ENCODE measurements around the gene EPGN.

The EPGN gene

GRCh38 chr4:74311696-74312313, 3.5 kb downstream of the EPGN start:
- no peak overlapping the region for H3K4me3 ChIP-seq (ENCODE audit: low read depth, low read length)
- CTCF ChIA-PET = interaction anchor here (0.8 to 7.1 kb wide), 13 partner anchors 12 to 369 kb away, joined by 3 to 108 read pairs (median 5); no protein-coding TSS in a partner anchor
- TF ChIP-seq, protein P1, sequence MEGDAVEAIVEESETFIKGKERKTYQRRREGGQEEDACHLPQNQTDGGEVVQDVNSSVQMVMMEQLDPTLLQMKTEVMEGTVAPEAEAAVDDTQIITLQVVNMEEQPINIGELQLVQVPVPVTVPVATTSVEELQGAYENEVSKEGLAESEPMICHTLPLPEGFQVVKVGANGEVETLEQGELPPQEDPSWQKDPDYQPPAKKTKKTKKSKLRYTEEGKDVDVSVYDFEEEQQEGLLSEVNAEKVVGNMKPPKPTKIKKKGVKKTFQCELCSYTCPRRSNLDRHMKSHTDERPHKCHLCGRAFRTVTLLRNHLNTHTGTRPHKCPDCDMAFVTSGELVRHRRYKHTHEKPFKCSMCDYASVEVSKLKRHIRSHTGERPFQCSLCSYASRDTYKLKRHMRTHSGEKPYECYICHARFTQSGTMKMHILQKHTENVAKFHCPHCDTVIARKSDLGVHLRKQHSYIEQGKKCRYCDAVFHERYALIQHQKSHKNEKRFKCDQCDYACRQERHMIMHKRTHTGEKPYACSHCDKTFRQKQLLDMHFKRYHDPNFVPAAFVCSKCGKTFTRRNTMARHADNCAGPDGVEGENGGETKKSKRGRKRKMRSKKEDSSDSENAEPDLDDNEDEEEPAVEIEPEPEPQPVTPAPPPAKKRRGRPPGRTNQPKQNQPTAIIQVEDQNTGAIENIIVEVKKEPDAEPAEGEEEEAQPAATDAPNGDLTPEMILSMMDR (IDR thresholded peaks at IDR 0.05; ENCODE audit: insufficient read depth, low read length, missing control alignments) = peak; percentile 56
- POLR2A ChIA-PET = no interaction called here
- DNase-seq (ENCODE audit: low read depth, low spot score) = no peak

DNA sequence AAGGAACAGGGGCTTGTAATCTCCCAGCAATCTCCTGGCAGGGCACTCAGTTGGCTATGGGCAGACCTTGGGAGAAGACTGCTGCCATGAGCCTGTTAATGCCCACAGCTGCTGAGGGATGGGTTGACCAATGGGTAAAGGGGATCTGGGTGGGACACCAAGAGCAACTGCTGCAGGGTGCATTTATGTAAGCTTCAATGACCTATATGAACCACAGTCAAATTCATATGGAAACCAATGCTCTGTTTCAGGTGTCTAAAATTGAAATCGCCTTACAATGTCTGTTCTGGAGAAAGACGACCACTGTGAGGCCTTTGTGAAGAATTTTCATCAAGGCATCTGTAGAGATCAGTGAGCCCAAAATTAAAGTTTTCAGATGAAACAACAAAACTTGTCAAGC, 6.1 kb downstream of the EPGN start:
- DNase-seq (ENCODE audit: low read depth, low spot score) = no peak
- CTCF ChIA-PET = interaction anchor here (1.1 to 11.3 kb wide), 3 partner anchors 85 to 358 kb away, joined by 4 to 404 read pairs (median 108); no protein-coding TSS in a partner anchor
- H3K4me3 ChIP-seq (ENCODE audit: low read depth, low read length) = no peak overlapping the region
- TF ChIP-seq, protein P1 (IDR thresholded peaks at IDR 0.05; ENCODE audit: insufficient read depth, low read length, missing control alignments) = no peak
- POLR2A ChIA-PET = no interaction called here

- TF ChIP-seq, protein P1 (IDR thresholded peaks at IDR 0.05; ENCODE audit: insufficient read depth, low read length, missing control alignments) = no peak
- H3K4me3 ChIP-seq (ENCODE audit: low read depth, low read length) = no peak overlapping the region
- POLR2A ChIA-PET = no interaction called here
- CTCF ChIA-PET = interaction anchor here (1.0 to 11.3 kb wide), 5 partner anchors 61 to 358 kb away, joined by 3 to 404 read pairs (median 8); no protein-coding TSS in a partner anchor
- DNase-seq (ENCODE audit: low read depth, low spot score) = no peak
These were observed 6.7 kb downstream of the EPGN start for GRCh38 chr4:74314944-74315343.

DNA sequence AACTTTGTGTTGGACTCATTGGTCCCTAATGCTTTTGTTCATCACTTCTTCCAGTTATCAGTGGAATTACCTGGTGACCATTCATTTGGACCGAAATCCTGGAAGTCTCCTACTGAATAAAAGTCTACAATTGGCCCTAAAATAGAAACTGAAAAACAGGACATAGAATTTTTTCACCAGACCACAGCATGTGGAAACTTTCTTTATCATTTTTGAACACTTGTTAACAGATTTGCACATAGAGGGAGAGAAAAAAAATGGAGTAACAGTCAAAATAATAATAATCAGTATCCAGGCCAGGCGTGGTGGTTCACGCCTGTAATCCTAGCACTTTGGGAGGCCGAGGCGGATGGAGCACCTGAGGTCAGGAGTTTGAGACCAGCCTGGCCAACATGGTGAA, 7.1 kb downstream of the EPGN start:
- no peak overlapping the region for H3K4me3 ChIP-seq (ENCODE audit: low read depth, low read length)
- ChIA-PET CTCF (interaction anchor here (1.0 to 11.3 kb wide), 5 partner anchors 61 to 357 kb away, joined by 3 to 404 read pairs (median 8); no protein-coding TSS in a partner anchor), POLR2A (no interaction called here)
- DNase-seq (ENCODE audit: low read depth, low spot score) = no peak
- TF ChIP-seq, protein P1 (IDR thresholded peaks at IDR 0.05; ENCODE audit: insufficient read depth, low read length, missing control alignments) = no peak

GRCh38 chr4:74316397-74316796, 8.1 kb downstream of the EPGN start:
- ChIA-PET POLR2A (no interaction called here), CTCF (interaction anchor here (1.1 to 11.3 kb wide), 7 partner anchors 9 to 356 kb away, joined by 3 to 404 read pairs (median 8); partner anchors contain the start of gene EPGN)
- TF ChIP-seq, protein P1 (IDR thresholded peaks at IDR 0.05; ENCODE audit: insufficient read depth, low read length, missing control alignments) = no peak
- DNase-seq (ENCODE audit: low read depth, low spot score) = no peak
- no peak overlapping the region for H3K4me3 ChIP-seq (ENCODE audit: low read depth, low read length)

GRCh38 chr4:74317616-74318246, 9.5 kb downstream of the EPGN start:
- TF ChIP-seq, protein P1 (IDR thresholded peaks at IDR 0.05; ENCODE audit: insufficient read depth, low read length, missing control alignments) = no peak
- H3K4me3 ChIP-seq (ENCODE audit: low read depth, low read length) = no peak overlapping the region
- ChIA-PET CTCF (interaction anchor here (1.0 to 11.3 kb wide), 11 partner anchors 9 to 355 kb away, joined by 3 to 404 read pairs (median 5); partner anchors contain the start of gene EPGN), POLR2A (no interaction called here)
- no peak for DNase-seq (ENCODE audit: low read depth, low spot score)
